SH-SY5Y (cell line): ENCODE results near the gene FBXO24.

Experiments
- GATA2 ChIP-seq: IDR thresholded peaks from 2 replicates; pipeline ENCODE4 v1.6.1; 2011; ENCODE audit warnings: mild to moderate bottlenecking, low read depth, low read length
- GATA3 ChIP-seq: IDR thresholded peaks from 2 replicates; pipeline ENCODE4 v1.6.1; 2011; ENCODE audit warnings: low read depth, mild to moderate bottlenecking, low read length, moderate library complexity

DNA sequence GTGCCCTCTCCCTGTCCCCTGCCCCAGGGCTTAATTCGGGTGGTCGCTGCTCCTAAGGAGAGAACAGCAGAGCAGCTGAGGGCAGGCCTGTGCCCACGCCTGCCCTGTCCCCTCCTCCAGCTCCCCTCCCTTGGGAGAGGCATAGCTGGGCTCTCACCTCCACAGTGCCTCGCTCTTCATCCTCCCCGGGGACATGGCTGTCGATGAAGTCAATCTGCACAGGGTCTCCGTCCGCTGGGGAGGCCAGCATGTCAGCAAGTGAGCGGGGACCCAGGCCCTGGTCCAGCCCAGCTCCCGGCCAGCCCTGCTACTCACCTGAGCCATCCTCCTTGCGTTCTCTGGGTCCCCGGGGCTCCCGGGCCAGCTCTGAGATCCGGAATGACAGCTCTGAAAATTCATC, 8.6 kb upstream of the FBXO24 start:
- TF ChIP-seq GATA3 (no peak), GATA2 (no peak)
